ENCODE measurements around the gene VAT1L.

VAT1L gene

DNA sequence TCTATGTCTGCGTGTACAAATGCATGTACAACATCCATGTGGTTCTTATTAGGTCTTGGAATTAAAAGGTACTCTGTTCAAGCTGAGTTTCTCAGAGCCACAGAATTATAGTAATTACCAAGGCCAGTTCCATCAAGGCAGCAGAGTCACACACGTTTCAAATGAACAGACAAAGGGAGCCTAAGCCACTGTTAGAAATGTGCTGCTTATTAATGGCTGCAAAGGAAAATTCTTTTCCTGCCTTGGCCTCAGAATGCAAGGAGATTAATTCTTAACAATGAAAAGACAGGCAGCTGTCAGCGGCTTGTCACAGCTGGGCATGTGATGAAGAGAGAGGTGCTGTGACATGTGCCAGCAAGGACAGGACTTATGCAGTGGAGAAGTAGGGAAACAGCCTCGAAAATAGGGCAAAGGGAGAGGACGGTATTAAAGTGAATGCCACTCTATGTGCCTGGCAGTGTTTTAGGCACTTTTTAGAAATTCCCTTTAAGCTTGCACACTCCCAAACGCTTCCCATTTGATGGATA is 133.9 kb downstream of the VAT1L start:
- H3K9me2 ChIP-seq (replicated peaks; ENCODE audit: control insufficient read depth, low read length): no peaks in the 10 kb centered on the region
- H3K36me3 ChIP-seq (ENCODE audit: control insufficient read depth, low read length): no peaks in the 10 kb centered on the region
- H3K27me3 ChIP-seq (ENCODE audit: control insufficient read depth, low read length): no peaks in the 10 kb centered on the region
- H3K79me2 ChIP-seq (ENCODE audit: control insufficient read depth, low read length): no peaks in the 10 kb centered on the region
- H3F3A ChIP-seq (ENCODE audit: control insufficient read depth, insufficient read depth): no peaks in the 10 kb centered on the region
- no peak overlapping the region for H3K27ac ChIP-seq (ENCODE audit: low read depth, low read length)
- H3K9me3 ChIP-seq (ENCODE audit: control insufficient read depth, insufficient read depth, low read length): no peaks in the 10 kb centered on the region
- no peaks in the 10 kb centered on the region for H4K20me1 ChIP-seq (ENCODE audit: control insufficient read depth, insufficient read depth, low read depth, low read length)
- H3K4me1 ChIP-seq (ENCODE audit: control insufficient read depth, low read length): no peaks in the 10 kb centered on the region
- H3K4me3 ChIP-seq (ENCODE audit: low read length): no peak overlapping the region
- TF ChIP-seq, protein P1, sequence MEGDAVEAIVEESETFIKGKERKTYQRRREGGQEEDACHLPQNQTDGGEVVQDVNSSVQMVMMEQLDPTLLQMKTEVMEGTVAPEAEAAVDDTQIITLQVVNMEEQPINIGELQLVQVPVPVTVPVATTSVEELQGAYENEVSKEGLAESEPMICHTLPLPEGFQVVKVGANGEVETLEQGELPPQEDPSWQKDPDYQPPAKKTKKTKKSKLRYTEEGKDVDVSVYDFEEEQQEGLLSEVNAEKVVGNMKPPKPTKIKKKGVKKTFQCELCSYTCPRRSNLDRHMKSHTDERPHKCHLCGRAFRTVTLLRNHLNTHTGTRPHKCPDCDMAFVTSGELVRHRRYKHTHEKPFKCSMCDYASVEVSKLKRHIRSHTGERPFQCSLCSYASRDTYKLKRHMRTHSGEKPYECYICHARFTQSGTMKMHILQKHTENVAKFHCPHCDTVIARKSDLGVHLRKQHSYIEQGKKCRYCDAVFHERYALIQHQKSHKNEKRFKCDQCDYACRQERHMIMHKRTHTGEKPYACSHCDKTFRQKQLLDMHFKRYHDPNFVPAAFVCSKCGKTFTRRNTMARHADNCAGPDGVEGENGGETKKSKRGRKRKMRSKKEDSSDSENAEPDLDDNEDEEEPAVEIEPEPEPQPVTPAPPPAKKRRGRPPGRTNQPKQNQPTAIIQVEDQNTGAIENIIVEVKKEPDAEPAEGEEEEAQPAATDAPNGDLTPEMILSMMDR (IDR thresholded peaks at IDR 0.05; ENCODE audit: low read depth, low read length, poor library complexity, severe bottlenecking): no peak
- no peak for TF ChIP-seq EZH2phosphoT487 (IDR thresholded peaks at IDR 0.05; ENCODE audit: borderline replicate concordance, low read length)
- H3K4me2 ChIP-seq (ENCODE audit: low read length): no peak overlapping the region

DNA sequence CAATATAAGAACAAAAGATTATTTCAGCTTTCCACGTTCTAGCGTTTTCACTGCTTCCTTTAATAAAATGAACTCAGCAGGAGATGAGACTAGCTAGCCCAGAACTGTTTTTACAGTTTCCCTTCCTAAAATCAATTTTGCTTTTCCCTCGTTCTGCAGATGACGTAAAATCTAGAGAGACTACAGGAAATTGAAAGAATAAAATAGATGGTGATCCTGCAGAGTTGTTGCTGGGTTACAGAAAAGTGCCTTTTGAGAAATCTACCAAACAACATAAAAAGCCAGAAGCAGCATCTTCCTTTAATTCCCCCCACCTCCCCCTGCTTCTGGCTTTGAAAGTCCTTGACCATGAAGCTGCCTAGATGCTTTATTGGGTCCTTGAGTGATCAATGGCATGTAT is 137.2 kb downstream of the VAT1L start:
- H3K79me2 ChIP-seq (ENCODE audit: control insufficient read depth, low read length): no peaks in the 10 kb centered on the region
- TF ChIP-seq, protein P1 (IDR thresholded peaks at IDR 0.05; ENCODE audit: low read depth, low read length, poor library complexity, severe bottlenecking): no peak
- no peak for TF ChIP-seq EZH2phosphoT487 (IDR thresholded peaks at IDR 0.05; ENCODE audit: borderline replicate concordance, low read length)
- no peaks in the 10 kb centered on the region for H3K27me3 ChIP-seq (ENCODE audit: control insufficient read depth, low read length)
- no peaks in the 10 kb centered on the region for H3K9me2 ChIP-seq (replicated peaks; ENCODE audit: control insufficient read depth, low read length)
- no peak overlapping the region for H3K4me3 ChIP-seq (ENCODE audit: low read length)
- H3K27ac ChIP-seq (ENCODE audit: low read depth, low read length): no peak overlapping the region
- no peaks in the 10 kb centered on the region for H3K4me1 ChIP-seq (ENCODE audit: control insufficient read depth, low read length)
- no peak overlapping the region for H3K4me2 ChIP-seq (ENCODE audit: low read length)
- no peaks in the 10 kb centered on the region for H3K9me3 ChIP-seq (ENCODE audit: control insufficient read depth, insufficient read depth, low read length)
- H4K20me1 ChIP-seq (ENCODE audit: control insufficient read depth, insufficient read depth, low read depth, low read length): no peaks in the 10 kb centered on the region
- no peaks in the 10 kb centered on the region for H3K36me3 ChIP-seq (ENCODE audit: control insufficient read depth, low read length)
- H3F3A ChIP-seq (ENCODE audit: control insufficient read depth, insufficient read depth): no peaks in the 10 kb centered on the region

DNA sequence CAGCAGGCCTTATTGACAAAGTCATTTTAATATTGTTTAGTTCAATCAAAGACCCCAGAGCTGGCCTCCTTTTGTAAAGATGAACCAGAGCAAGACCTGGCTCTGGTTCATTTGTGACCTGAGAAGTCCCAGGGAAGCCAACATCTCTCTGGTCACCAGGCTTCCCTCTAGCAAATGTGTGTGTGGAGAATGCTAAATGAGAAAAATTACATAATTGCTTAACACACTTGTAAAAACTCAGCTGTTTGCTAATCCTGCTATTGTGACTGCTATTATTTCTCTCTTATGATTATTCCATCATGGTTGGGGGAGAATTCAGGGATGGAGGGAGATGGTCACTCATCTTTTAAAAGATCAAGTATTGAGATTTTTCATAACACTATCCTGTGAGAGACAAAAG is 139.7 kb downstream of the VAT1L start:
- H3K36me3 ChIP-seq (ENCODE audit: control insufficient read depth, low read length): no peaks in the 10 kb centered on the region
- H3K4me1 ChIP-seq (ENCODE audit: control insufficient read depth, low read length): no peaks in the 10 kb centered on the region
- H3K27ac ChIP-seq (ENCODE audit: low read depth, low read length): no peak overlapping the region
- H3F3A ChIP-seq (ENCODE audit: control insufficient read depth, insufficient read depth): no peaks in the 10 kb centered on the region
- H3K4me2 ChIP-seq (ENCODE audit: low read length): no peak overlapping the region
- H3K79me2 ChIP-seq (ENCODE audit: control insufficient read depth, low read length): no peaks in the 10 kb centered on the region
- H3K27me3 ChIP-seq (ENCODE audit: control insufficient read depth, low read length): no peaks in the 10 kb centered on the region
- H3K9me3 ChIP-seq (ENCODE audit: control insufficient read depth, insufficient read depth, low read length): no peaks in the 10 kb centered on the region
- TF ChIP-seq, protein P1 (IDR thresholded peaks at IDR 0.05; ENCODE audit: low read depth, low read length, poor library complexity, severe bottlenecking): no peak
- TF ChIP-seq EZH2phosphoT487 (IDR thresholded peaks at IDR 0.05; ENCODE audit: borderline replicate concordance, low read length): no peak
- H3K4me3 ChIP-seq (ENCODE audit: low read length): no peak overlapping the region
- no peaks in the 10 kb centered on the region for H4K20me1 ChIP-seq (ENCODE audit: control insufficient read depth, insufficient read depth, low read depth, low read length)
- H3K9me2 ChIP-seq (replicated peaks; ENCODE audit: control insufficient read depth, low read length): no peaks in the 10 kb centered on the region
